Neural cell (in vitro differentiated cells): Measurements from ENCODE around the gene TXNL4B. TPM values are rescaled to one million over a fixed set of nuclear protein-coding genes. Genes with fewer than 3 reads are reported as not detected.

Source experiments
- H2AFZ ChIP-seq: fragments of 200-600, 300-800 bp; sonication (generic), shearing (Covaris generic); 2 replicates; pipeline ENCODE4 v1.6.0; 2014; ENCODE audit warnings: low read depth, mild to moderate bottlenecking, antibody characterized with exemption, low read length, moderate library complexity
- H3F3A ChIP-seq: fragments of 200-600 bp; shearing (Covaris generic); 2 replicates; pipeline ENCODE4 v1.6.1; 2016; ENCODE audit warnings: mild to moderate bottlenecking, moderate library complexity, mixed read lengths, antibody characterized with exemption, low read length; ENCODE audit not compliant: insufficient read depth, poor library complexity, severe bottlenecking
- H3K27ac ChIP-seq: fragments of 200-600, 300-800 bp; sonication (generic), shearing (Covaris generic); 2 replicates; pipeline ENCODE4 v1.5.1; 2014; ENCODE audit warnings: mild to moderate bottlenecking, low read length, moderate library complexity
- H3K27me3 ChIP-seq: fragments of 300-800, 200-600 bp; sonication (generic), shearing (Covaris generic); 2 replicates; pipeline ENCODE4 v1.6.0; 2014; ENCODE audit warnings: mild to moderate bottlenecking, low read depth, low read length, moderate library complexity; ENCODE audit not compliant: insufficient read depth
- H3K36me3 ChIP-seq: fragments of 300-800, 200-600 bp; sonication (generic), shearing (Covaris generic); 2 replicates; pipeline ENCODE4 v1.5.1; 2014; ENCODE audit warnings: mild to moderate bottlenecking, antibody characterized with exemption, low read length, moderate library complexity; ENCODE audit not compliant: insufficient read depth
- H3K4me2 ChIP-seq: fragments of 300-800, 200-600 bp; sonication (generic), shearing (Covaris generic); 2 replicates; pipeline ENCODE4 v1.6.0; 2014; ENCODE audit warnings: mild to moderate bottlenecking, low read length
- H3K4me3 ChIP-seq: fragments of 300-800, 200-600 bp; sonication (generic), shearing (Covaris generic); 2 replicates; pipeline ENCODE4 v1.5.1; 2014; ENCODE audit warnings: mild to moderate bottlenecking, low read length, moderate library complexity
- H3K79me2 ChIP-seq: fragments of 200-600 bp; shearing (Covaris generic); replicated peaks from 2 replicates; pipeline ENCODE4 v1.6.0; 2014; ENCODE audit warnings: mild to moderate bottlenecking, low read length, moderate library complexity; ENCODE audit not compliant: insufficient read depth
- H3K9ac ChIP-seq: fragments of 300-800, 200-600 bp; sonication (generic), shearing (Covaris generic); 2 replicates; pipeline ENCODE4 v1.6.1; 2016; ENCODE audit warnings: mild to moderate bottlenecking, low read length, mixed read lengths
- H3K9me2 ChIP-seq: fragments of 200-600 bp; shearing (Covaris generic); 2 replicates; pipeline ENCODE4 v1.6.1; 2016; ENCODE audit warnings: mild to moderate bottlenecking, low read length, mixed read lengths; ENCODE audit not compliant: insufficient read depth
- H3K9me3 ChIP-seq: fragments of 200-600, 300-800 bp; sonication (generic), shearing (Covaris generic); 2 replicates; pipeline ENCODE4 v1.6.1; 2016; ENCODE audit warnings: mild to moderate bottlenecking, mixed run types, low read length, moderate library complexity, mixed read lengths
- H4K20me1 ChIP-seq: fragments of 200-600 bp; shearing (Covaris generic); 2 replicates; pipeline ENCODE4 v1.6.1; 2016; ENCODE audit warnings: mild to moderate bottlenecking, mixed run types; ENCODE audit not compliant: insufficient read depth
- CTCF ChIP-seq: fragments of 450-650 bp; IDR thresholded peaks from 2 replicates; pipeline ENCODE4 v1.5.1; 2014; ENCODE audit warnings: antibody characterized with exemption, mild to moderate bottlenecking, moderate library complexity; ENCODE audit not compliant: poor library complexity, severe bottlenecking
- EP300 ChIP-seq: fragments of 450-650 bp; conservative IDR thresholded peaks from 2 replicates; pipeline ENCODE4 v1.6.1; 2014; ENCODE audit warnings: antibody characterized with exemption, mild to moderate bottlenecking, moderate library complexity; ENCODE audit not compliant: poor library complexity, severe bottlenecking
- EZH2 ChIP-seq: fragments of 200-600, 300-800 bp; shearing (Covaris generic), sonication (generic); IDR thresholded peaks from 2 replicates; pipeline ENCODE4 v1.6.1; 2014; ENCODE audit warnings: antibody characterized with exemption, low read length, borderline replicate concordance, mild to moderate bottlenecking; ENCODE audit not compliant: insufficient read depth, poor library complexity, severe bottlenecking
- MXI1 ChIP-seq: fragments of 450-650 bp; conservative IDR thresholded peaks from 2 replicates; pipeline ENCODE4 v1.6.1; 2014; ENCODE audit warnings: antibody characterized with exemption, mild to moderate bottlenecking; ENCODE audit not compliant: poor library complexity, severe bottlenecking
- POLR2AphosphoS5 ChIP-seq: IDR thresholded peaks from 2 replicates; pipeline ENCODE4 v1.6.1; 2012
- RAD21 ChIP-seq: fragments of 450-650 bp; conservative IDR thresholded peaks from 2 replicates; pipeline ENCODE4 v1.6.1; 2014; ENCODE audit warnings: antibody characterized with exemption, mild to moderate bottlenecking, moderate library complexity
- REST ChIP-seq: IDR thresholded peaks from 2 replicates; pipeline ENCODE4 v1.6.1; 2012; ENCODE audit warnings: borderline replicate concordance
- SMC3 ChIP-seq: fragments of 450-650 bp; conservative IDR thresholded peaks from 2 replicates; pipeline ENCODE4 v1.6.1; 2014; ENCODE audit warnings: antibody characterized with exemption, mild to moderate bottlenecking, moderate library complexity; ENCODE audit not compliant: poor library complexity
- TAF1 ChIP-seq: IDR thresholded peaks from 2 replicates; pipeline ENCODE4 v1.6.1; 2012; ENCODE audit warnings: low read depth
- polyA plus RNA-seq: library from polyadenylated mRNA; depleted of rRNA; stranded (reverse); fragments of >200 nt; gene quantifications from 2 replicates; pipeline ENCODE4 v1.2.3, GENCODE V29; 2014

The TXNL4B gene
- polyA plus RNA-seq, 1 donor from 2014 or later, result 26.2 TPM

- Histone ChIP-seq H3K9ac (no peak overlapping the region), H3K27ac (no peak overlapping the region), H3K79me2 (no peaks in the 10 kb centered on the region), H3F3A (no peaks in the 10 kb centered on the region), H3K9me3 (no peaks in the 10 kb centered on the region), H3K4me3 (no peak overlapping the region), H3K4me2 (no peak overlapping the region), H3K27me3 (no peaks in the 10 kb centered on the region), H3K9me2 (no peaks in the 10 kb centered on the region), H3K36me3 (no peaks in the 10 kb centered on the region), H2AFZ (no peak overlapping the region), H4K20me1 (no peaks in the 10 kb centered on the region)
- no peak for TF ChIP-seq EP300
- TF ChIP-seq CTCF, result no peak
- TF ChIP-seq POLR2AphosphoS5, result no peak
- TF ChIP-seq SMC3, result no peak
- no peak for TF ChIP-seq EZH2
- TF ChIP-seq TAF1, result no peak
- TF ChIP-seq RAD21, result no peak
- TF ChIP-seq MXI1, result no peak
- no peak for TF ChIP-seq REST
These were observed 48.5 kb downstream of the TXNL4B start for GRCh38 chr16:72044825-72045359.

GRCh38 chr16:72044296-72044695, 49.1 kb downstream of the TXNL4B start:
- TF ChIP-seq RAD21 (no peak), TAF1 (no peak), EZH2 (no peak), POLR2AphosphoS5 (no peak), MXI1 (no peak), SMC3 (no peak), CTCF (no peak), EP300 (no peak), REST (no peak)

More at GRCh38 chr16:72044296-72044695, 49.1 kb downstream of the TXNL4B start:
- no peaks in the 10 kb centered on the region for H3K9me3 ChIP-seq
- H3K27ac ChIP-seq, result no peak overlapping the region
- H3K36me3 ChIP-seq, result no peaks in the 10 kb centered on the region
- no peaks in the 10 kb centered on the region for H3F3A ChIP-seq
- no peak overlapping the region for H2AFZ ChIP-seq
- H3K4me3 ChIP-seq, result no peak overlapping the region
- no peaks in the 10 kb centered on the region for H3K79me2 ChIP-seq
- H3K27me3 ChIP-seq, result no peaks in the 10 kb centered on the region
- H3K9me2 ChIP-seq, result no peaks in the 10 kb centered on the region
- H3K9ac ChIP-seq, result no peak overlapping the region
- H3K4me2 ChIP-seq, result no peak overlapping the region
- no peaks in the 10 kb centered on the region for H4K20me1 ChIP-seq
